Anterior cingulate cortex (tissue), 58 donors: Measurements from ENCODE around the gene ARHGAP15.
A peak's percentile ranks its signal among the peaks of the same experiment; 100 is the strongest.

Experiments
- DNase-seq, 58 donors: peaks; one replicate each; lab custom pipeline; 2025; lab: John Stamatoyannopoulos, UW

Gene ARHGAP15

GRCh38 chr2:143142598-143142997 is 13.4 kb downstream of the ARHGAP15 start:
- no peak for DNase-seq

- no peak for DNase-seq
These were observed 15.7 kb downstream of the ARHGAP15 start for GRCh38 chr2:143144813-143145455.

GRCh38 chr2:143146366-143146765 is 17.1 kb downstream of the ARHGAP15 start:
- no peak for DNase-seq

GRCh38 chr2:143146815-143147530 is 17.8 kb downstream of the ARHGAP15 start:
- DNase-seq = no peak

GRCh38 chr2:143148011-143148410 is 18.8 kb downstream of the ARHGAP15 start:
- DNase-seq = no peak

GRCh38 chr2:143148757-143149156 is 19.5 kb downstream of the ARHGAP15 start:
- no peak for DNase-seq

- no peak for DNase-seq
These were observed 21.1 kb downstream of the ARHGAP15 start for GRCh38 chr2:143150287-143150686.

- DNase-seq = no peak
These were observed 22.0 kb downstream of the ARHGAP15 start for GRCh38 chr2:143151111-143151752.

GRCh38 chr2:143152219-143152618 is 23.0 kb downstream of the ARHGAP15 start:
- no peak for DNase-seq

- DNase-seq = no peak
These were observed 23.4 kb downstream of the ARHGAP15 start for GRCh38 chr2:143152637-143153036.

- DNase-seq = no peak
These were observed 26.4 kb downstream of the ARHGAP15 start for GRCh38 chr2:143155661-143156060.

GRCh38 chr2:143157001-143157400 is 27.8 kb downstream of the ARHGAP15 start:
- DNase-seq = no peak

- peak in 1 of 58 donors; percentile 10 for DNase-seq
These were observed 28.2 kb downstream of the ARHGAP15 start for GRCh38 chr2:143157418-143157817.

GRCh38 chr2:143158098-143158497 is 28.9 kb downstream of the ARHGAP15 start:
- DNase-seq = no peak

- no peak for DNase-seq
These were observed 29.6 kb downstream of the ARHGAP15 start for GRCh38 chr2:143158551-143159485.

GRCh38 chr2:143159486-143159840 is 30.2 kb downstream of the ARHGAP15 start:
- DNase-seq = no peak

GRCh38 chr2:143160732-143161707 is 31.8 kb downstream of the ARHGAP15 start:
- no peak for DNase-seq

- DNase-seq = peak in 32 of 58 donors; percentile 1 to 70 (median 15)
These were observed 33.1 kb downstream of the ARHGAP15 start for GRCh38 chr2:143162123-143162837.

GRCh38 chr2:143162997-143163396 is 33.8 kb downstream of the ARHGAP15 start:
- no peak for DNase-seq
